HG02870 (cell line): Measurements from ENCODE around the gene DNAJC10.
"Not testable (repeated sequence)": the region's sequence is repeated elsewhere in the genome, so short reads cannot be mapped to it uniquely, and the experiment has no call there.

Source experiments
- ATAC-seq: cut with Tn5 transposase; IDR thresholded peaks from one replicate; pipeline ENCODE4 v1.9.1; 2021; ENCODE audit warnings: mild to moderate bottlenecking, moderate library complexity; ENCODE audit not compliant: unreplicated experiment

Gene DNAJC10

DNA sequence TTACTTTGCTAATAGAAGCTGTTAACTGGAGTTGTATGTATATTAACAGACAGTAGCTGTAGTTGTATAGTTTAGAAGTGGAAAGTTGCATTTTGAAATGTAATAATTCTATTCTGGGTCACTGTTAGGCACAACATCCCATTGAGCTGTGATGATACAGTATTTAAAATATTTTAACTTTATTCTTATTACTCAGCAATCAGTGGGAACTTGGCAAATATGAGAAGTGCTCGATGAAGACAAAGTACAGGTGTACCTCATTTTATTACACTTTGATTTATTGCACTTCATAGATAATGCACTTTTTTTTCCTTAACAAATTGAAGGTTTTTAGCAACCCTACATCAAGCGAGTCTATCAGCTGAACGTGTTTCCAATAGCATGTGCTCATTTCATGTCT is 8.6 kb downstream of the DNAJC10 start:
- ATAC-seq, result no peak

DNA sequence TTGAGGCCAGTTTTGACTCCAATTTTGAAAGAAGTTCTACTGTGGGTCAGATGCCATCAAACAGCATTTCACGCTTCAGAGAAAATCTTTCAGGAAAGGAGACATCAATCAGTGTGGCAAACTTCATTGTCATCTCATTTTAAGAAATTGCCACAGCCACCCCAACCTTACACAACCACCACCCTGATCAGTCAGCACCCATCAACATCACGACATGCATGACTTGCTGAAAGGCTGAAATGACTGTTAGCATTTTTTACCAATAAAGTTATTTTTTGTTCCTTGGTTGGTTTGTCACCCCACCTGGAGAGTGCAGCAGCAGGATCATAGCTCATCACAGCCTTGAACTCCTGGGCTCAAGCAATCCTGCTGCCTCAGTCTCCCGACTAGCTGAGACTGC is 10.4 kb downstream of the DNAJC10 start:
- peak; percentile 45 for ATAC-seq

DNA sequence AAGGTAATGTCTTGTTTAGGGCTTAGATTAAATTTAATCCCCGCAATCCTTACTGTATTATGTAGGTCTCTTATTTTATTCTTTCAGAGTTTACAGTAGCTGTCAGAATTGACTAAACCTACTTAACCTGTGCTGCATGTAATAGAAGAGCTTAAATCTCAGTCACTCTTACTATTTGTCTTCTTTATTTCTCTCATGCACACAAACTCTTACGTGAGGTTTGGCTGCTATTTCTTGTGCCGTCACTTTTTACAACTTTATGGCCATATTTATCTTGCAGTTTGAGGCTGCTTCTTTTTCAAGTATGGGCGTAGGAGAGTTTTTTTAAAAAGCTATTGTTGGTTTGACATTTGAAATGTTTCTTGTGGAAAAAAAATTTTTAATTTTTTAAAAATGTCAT is 12.0 kb downstream of the DNAJC10 start:
- no peak for ATAC-seq

DNA sequence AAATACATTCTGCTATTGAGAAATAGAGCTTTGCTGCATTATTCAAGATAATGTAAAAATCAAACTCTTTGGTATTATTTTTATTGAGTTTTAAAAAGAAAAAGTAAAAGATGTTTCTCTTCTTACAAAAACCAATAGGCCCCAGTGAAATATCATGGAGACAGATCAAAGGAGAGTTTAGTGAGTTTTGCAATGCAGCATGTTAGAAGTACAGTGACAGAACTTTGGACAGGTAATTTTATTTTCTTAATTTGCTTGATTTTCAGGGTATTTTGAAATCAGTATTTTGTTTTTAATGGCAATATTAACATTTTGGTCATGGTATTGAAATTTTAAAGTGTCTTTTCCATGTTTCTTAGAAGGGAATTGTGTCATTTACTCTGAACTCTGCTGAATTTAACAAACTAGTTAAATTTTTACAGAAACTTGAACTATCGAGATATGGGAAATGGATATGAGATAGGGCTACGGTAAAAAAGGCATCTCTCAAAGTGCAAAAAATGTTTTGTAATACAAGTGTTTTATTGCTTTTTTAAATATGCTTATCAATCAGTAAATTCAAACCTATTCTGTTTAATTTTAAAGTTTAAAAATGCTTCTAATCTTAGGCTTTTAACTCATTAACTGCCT is 13.8 kb downstream of the DNAJC10 start:
- ATAC-seq, result no peak

DNA sequence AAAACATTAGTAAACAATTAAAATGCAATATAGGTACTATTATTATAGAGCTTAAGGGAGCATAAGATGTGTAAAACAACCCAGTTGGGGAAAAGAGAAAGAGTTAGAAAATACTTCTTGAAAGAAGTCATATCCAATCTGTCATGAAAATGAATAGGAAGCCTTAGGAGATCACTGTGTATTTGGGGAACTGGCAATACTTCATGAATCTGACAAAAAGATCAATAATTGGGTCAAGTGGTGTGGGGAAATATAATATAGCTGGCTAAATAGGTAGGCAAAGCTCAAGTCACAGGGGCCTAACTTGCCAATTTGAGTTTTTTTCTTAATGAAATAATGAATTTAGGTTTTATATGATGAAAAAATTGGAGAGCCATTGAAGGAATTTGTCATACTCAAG is 14.4 kb downstream of the DNAJC10 start:
- no peak for ATAC-seq

DNA sequence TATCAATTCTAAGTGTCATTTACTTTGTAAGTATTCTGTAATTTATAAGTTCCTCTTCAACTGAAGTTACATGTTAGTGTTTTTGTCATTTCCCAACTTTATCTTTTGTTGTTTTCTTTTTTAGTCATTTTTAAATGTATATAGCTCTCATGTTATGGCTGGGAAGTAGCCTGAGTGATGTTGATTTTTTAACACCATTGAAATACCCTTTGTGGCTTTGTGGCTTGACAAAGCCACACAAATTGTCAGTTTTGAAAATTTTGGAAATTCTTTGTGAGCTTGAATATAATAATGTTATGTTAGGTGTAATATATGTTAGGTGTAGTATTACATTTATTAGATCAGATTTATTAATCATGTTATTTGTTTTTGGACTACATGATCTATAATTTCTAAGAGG is 16.7 kb downstream of the DNAJC10 start:
- no peak for ATAC-seq

DNA sequence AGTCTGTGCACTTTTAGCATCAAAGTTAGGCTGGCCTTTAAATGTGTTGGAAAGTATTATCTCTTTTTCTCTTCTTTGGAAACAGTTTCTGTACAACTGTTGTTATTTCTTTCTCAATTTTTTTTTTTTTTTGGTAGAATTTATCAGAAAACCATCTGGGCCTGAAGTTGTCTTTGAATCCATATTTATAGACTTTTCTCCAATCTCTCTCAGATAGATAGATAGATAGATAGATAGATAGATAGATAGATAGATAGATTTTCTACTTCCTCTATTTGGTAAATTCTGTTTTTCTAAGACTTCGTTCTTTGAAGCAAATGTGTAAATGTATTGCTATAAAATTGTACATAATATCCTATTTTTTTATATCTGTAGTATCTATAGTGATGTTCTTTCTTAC is 17.5 kb downstream of the DNAJC10 start:
- ATAC-seq, result no peak

DNA sequence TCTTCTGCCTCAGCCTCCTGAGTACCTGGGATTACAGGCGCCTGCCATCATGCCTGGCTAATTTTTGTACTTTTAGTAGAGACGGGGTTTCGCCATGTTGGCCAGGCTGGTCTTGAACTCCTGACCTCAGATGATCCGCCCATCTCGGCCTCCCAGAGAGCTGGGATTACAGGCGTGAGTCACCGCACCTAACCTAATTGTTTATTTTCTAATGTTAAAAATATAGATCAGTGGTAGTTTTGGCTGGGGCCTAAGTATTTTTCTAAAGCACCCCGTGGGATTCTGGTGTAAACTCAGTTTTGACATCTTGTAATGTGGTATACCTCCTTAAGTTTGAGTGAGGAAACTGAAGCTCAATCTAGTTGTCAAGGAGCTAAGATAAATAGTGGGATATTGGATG is 20.8 kb downstream of the DNAJC10 start:
- not testable (repeated sequence) for ATAC-seq

DNA sequence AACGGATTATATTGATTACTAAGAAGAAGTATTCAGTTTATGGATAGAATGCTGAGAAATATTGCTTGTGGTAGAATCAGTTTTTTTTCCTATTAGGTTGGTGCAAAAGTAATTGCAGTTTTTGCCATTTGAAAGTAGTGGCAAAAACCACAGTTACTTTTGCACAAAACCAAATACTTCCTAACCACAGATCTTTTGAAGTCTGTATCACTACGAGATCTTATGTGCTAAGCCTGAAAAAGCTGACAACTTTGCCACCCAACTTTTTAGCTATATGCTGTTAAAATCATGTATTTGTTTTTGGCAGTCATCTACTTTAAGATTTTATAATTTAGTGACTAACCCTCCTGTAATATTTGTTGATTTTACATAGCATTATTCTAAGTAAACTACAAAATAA is 24.6 kb downstream of the DNAJC10 start:
- no peak for ATAC-seq

DNA sequence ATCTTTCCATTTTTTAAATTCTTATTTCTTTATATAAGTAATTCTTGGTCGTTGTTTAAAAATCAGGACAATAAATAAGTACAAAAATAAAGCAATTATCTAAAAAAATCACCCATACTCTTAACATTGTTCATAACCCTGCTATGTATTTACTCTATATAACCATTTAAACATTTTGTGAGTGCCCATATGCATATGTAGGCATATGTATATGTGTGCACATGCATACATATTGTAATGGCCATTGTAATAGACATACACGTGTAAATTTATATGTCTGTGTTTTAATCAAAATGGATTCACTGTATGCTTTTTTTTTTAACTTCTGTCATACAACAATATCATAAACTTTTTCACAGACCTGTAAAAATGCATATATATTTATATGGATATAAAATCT is 25.6 kb downstream of the DNAJC10 start:
- ATAC-seq, result no peak

DNA sequence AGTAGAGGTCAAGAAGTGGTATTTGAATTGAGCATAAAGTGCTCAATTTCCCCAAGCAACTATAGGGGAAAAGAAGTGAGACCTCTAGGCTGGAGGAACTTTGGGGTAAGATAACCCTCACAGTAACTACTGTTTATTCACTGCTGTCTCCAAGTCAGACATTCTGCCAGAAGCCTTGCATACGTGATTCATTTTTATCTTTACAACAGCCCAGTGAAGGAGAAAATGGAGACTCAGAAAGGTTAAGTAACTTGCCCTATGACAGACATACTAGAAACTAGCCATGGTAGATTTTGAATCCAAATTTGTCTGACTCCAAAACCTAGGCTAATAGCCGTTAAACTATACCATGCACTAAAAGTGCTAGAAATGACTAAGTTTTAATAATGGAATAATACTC is 28.4 kb downstream of the DNAJC10 start:
- no peak for ATAC-seq

DNA sequence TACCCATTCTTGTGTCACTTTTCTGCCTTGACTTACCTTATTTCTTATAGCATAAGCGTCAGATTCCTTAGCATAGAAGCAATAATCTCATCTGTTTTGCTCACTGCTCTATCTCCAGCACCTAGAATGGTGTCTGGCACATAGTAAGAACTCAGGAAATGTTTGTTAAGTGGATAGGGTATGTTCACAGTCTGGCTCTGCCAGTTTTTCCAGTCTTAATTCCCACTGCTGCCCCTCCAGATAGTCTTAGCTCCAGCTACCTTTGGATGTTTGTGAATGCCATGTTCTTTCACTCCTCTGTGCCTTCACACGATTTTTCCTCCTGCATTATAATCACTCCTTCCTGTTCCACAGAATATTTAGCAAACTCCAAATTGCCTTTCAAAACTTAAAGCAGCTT is 29.0 kb downstream of the DNAJC10 start:
- ATAC-seq, result no peak

DNA sequence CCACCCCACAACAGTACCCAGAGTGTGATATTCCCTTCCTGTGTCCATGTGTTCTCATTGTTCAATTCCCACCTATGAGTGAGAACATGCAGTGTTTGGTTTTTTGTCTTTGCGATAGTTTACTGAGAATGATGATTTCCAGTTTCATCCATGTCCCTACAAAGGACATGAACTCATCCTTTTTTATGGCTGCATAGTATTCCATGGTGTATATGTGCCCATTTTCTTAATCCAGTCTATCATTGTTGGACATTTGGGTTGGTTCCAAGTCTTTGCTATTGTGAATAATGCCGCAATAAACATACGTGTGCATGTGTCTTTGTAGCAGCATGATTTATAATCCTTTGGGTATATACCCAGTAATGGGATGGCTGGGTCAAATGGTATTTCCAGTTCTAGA is 29.8 kb downstream of the DNAJC10 start:
- not testable (repeated sequence) for ATAC-seq

DNA sequence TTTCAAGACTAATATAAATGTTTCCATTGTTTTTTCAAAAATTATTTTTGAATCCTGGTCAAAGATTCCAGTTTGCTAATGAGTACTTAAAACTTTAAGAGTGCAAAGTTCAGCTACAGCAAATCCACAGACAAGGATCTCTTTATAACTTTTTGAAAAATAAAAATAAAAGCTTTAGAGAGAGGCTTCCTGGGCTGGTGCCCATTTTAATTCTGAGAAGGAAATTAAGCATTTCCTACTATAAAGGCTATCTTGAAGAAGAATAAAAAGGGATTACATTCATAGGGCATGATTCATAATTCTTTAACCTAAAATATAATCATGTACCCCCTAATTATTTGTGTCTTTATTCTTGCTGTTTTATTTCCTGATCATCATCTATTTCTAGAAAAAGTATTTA is 38.2 kb downstream of the DNAJC10 start:
- ATAC-seq, result no peak

DNA sequence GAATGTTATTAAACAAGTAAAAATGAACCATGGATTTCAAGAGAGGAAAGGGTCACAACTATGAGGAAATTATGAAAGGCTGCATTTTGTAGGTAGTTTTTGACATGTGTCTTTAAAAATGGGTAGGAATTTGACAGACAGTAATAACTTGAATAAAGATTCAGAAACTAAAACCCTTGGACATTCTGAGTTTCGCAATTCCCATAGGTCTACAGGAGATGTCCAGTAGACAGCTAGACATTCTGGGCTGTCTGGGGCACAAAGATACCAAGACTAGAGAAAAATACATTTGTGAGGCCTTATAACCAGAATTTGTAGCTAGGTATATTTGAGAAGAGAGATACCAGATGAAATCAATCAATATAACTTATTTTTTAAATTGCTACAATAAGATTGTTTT is 42.3 kb downstream of the DNAJC10 start:
- no peak for ATAC-seq

DNA sequence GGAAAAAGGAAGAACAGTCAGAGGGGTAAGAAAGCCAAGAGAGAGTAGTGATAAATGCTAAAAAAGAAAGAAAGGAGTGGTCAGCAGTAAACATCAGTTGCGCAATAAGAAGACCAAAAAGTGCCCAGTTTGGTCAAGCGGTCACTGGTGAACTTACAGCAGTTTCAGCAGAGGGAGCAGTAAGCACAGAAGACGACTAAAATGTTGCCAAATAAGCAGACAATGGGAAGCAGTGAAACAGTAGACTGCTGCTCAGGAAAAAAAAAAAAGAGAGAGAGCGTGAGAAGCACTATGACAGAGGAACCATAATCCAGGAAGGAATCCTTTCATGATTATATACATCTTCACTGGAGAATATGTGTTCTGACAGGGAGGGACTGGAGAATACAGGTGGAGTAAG is 45.8 kb downstream of the DNAJC10 start:
- ATAC-seq, result no peak

DNA sequence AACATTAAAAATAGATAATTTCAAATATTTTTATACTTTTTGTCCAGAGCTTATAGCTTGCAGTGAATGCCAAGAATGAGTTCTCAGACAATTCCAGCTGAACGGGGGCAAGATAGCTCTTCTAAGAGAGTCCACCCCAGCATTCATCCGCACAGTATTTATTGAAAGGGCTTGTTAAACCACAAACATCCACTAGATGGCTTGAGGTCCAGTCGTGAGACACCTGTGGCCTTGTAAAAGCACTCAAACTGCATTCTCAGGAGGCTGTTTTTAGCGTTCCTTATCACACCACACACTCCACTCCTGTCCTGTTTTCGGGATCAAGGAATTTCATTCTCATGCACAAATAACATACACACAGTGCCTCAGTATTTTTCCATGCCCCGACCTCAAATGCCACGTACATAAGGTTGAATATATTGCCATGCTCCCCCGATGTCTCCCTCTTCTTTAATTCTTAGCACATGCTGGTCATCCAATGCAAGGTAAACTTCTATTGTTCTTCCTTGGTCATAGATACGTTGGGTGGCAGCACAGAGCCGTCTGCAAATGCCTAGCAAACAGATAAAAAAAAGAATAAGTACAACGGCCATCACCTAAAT is 47.4 kb downstream of the DNAJC10 start:
- ATAC-seq, result peak; percentile 44

DNA sequence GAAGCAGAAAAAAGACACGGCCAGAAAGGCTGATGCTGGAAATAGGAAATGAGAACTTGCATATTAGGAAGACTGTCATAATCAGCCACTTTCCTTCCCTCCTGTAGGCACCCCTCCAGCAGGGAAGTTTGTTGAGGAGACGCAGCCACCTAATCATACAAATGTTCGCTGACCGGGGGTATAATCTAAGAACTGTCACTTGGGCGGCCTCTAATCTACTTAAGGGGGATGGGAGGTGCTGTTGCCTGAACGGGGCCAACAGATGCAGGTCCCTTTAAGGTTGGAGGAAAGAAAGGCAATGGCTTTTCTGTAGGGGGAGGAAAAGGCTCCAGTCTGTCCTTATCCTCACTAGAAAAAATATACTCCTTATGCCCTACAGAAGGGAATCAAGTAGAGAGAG is 50.6 kb downstream of the DNAJC10 start:
- ATAC-seq, result no peak

DNA sequence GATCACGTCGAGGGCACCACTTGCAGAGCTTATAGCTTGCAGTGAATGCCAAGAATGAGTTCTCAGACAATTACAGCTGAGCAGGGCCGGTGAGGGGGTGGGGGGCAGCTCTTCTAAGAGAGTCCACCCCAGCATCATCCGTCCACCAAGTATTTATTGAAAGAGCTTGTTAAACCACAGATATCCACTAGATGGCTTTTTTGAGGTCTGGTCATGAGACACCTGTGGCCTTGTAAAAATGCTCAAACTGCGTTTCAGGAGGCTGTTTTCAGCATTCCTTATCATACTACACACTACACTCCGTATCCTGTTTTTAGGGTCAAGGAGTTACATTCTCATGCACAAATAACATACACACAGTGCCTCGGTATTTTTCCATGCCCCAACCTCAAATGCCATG is 51.5 kb downstream of the DNAJC10 start:
- ATAC-seq, result peak; percentile 48

DNA sequence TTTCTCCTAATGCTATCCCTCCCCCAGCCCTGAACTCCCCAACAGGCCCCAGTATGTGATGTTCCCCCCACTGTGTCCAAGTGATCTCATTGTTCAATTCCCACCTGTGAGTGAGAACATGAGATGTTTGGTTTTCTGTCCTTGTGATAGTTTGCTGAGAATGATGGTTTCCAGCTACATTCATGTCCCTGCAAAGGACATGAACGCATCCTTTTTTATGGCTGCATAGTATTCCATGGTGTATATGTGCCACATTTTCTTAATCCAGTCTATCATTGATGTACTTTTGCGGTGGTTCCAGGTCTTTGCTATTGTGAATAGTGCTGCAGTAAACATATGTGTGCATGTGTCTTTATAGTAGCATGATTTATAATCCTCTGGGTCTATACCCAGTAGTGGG is 52.9 kb downstream of the DNAJC10 start:
- not testable (repeated sequence) for ATAC-seq

DNA sequence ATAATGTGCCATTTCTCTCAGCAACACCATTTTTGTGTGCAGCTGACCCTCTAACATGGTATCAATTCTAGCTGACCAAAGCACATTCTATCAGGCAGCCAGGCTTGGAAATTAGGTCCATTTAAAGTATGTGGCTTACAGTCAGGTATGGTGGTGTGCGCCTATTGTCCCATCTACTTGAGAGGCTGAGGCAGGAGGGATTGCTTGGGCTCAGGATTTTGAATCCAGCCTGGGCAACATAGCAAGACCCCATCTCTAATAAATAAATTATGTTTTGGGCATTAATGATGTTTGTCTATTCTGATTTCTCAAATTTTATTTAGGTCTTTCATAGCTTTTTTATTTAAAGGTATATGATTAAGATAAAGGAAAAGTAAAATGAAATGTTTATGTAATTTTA is 63.3 kb downstream of the DNAJC10 start:
- no peak for ATAC-seq

DNA sequence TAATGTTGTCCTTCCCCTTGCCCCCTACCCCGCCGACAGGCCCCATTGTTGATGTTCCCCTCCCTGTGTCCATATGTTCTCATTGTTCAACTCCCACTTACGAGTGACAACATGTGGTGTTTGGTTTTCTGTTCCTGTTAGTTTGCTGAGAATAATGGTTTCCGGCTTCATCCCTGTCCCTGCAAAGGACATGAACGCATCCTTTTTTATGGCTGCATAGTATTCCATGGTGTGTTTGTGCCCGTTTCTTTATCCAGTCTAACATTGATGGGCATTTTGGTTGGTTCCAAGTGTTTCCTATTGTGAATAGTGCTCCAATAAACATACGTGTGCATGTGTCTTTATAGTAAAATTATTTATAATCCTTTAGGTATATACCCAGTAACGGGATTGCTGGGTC is 65.0 kb downstream of the DNAJC10 start:
- ATAC-seq, result not testable (repeated sequence)

DNA sequence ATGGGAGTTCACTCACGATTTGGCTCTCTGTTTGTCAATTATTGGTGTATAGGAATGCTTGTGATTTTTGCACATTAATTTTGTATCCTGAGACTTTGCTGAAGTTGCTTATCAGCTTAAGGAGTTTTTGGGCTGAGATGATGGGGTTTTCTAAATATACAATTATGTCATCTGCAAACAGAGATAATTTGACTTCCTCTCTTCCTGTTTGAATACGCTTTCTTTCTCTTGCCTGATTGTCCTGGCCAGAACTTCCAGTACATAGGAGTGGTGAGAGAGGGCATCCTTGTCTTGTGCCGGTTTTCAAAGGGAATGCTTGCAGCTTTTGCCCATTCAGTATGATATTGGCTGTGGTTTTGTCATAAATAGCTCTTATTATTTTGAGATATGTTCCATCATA is 66.6 kb downstream of the DNAJC10 start:
- not testable (repeated sequence) for ATAC-seq
